GM19099 (cell line): Measurements from ENCODE around the gene LMOD3.

ENCODE experiments used
- POLR2A ChIP-seq: IDR thresholded peaks from 3 replicates; pipeline ENCODE4 v1.6.1; 2011; ENCODE audit warnings: low read depth; ENCODE audit not compliant: insufficient read length; ENCODE audit errors: extremely low read depth

The LMOD3 gene

DNA sequence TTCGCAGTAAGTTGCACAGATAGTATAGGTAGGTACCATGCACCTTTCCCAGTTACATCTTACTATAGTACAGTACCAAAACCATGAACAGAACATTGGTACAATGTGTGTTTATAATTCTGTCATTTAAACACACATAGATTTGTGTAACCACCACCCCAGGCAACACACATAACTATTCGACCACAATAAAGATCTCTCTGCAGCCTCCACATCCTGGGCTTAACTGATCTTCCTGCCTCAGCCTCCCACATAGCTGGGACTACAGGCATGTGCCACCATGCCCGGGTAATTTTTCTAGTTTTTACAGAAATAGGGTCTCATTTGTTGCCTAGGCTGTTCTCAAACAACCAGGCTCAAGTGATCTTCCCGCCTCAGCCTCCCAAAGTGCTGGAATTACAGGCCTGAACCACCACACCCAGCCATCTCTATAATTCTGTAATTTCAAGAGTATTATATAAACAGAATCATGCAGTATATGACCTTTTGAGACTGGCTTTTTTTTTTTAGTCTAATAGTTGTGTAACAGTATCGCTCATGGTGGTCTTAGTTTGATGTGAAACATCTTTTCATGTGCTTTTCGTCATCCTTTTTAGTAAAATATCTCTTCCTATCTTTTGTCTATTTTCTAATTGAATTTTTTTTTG, 57.0 kb downstream of the LMOD3 start:
- TF ChIP-seq POLR2A = no peak

DNA sequence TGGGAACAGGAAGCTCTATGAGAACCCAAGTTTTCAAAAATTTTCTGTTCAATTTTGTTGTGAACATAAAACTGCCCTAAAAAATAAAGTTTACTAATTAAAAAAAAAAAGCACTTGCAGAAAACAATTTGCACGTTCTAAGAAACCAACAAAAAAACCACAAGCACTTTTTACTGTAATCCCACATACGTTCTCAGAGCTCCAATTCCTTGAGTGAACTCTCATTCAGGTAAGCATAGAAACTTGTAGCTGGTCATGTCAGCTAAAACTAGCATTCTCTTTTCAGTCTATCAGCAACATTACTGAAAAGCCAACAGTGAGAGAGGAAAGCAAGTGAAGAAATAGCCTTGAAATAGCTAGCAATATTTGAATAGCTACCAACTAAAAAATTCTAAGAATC, 58.8 kb downstream of the LMOD3 start:
- no peak for TF ChIP-seq POLR2A

DNA sequence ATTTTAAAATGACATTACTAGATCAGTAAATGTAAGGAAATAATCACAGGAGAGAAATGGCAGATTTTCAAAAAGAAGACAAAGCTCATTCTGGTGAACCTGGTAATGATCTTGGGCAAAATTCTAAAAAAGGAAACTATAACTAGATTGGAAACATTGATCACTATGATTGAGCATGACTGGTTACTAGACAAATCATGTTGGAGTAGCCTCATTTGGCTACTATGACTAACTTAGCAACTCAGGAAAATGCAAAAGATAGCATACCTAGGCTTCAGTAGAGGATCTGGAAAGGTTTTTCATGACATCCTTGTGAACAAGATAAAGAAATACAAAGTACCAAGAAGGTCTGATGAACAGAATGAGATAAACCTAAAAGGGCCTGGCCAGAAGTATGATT, 62.7 kb downstream of the LMOD3 start:
- TF ChIP-seq POLR2A = no peak

DNA sequence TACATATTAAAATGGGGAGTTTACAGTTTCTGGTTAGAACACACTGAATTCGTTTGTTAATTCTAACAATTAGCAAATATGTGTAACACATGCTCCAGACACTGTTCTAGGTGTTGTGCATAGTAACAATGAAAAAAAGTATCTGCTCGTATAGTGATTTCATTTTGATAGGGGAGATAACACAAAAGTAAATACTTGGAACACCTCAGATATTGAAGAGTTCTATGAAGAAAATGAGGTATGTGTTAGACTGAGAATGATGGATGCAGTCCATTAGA, 63.5 kb downstream of the LMOD3 start:
- no peak for TF ChIP-seq POLR2A

DNA sequence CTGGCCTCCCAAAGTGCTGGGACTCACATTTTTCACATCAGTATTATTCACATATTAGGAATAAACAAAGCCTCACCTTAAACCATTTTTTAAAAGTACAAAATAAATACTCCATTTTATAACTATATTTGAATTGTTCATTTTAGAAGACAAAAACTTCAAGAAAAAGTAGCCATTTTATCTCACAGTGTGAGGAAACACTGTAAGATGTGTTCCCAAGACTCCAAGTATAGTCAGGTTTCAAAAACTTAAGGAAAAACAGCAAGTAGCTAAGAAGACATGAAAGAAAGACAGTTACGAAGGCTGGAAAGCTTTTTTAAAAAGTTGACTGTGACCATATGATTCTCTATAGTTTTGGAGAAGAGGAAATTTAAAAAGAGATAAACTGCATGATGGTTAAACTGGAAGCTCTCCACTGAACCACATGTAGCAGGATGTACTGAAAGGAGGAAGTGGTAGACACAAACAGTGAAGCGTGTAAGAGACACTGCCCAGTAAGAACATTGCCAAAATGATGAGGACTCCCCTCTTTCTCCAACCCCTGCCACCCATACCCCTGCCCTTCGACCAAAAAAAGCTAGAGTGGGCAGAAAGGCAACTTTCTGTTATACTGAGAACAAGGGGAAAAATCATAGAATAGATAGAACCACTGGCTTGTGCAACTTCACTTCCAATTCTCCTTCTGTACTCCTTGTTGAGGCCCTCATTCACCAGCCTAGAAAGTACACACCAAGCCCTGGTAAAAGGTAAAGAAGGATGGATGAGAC, 64.0 kb downstream of the LMOD3 start:
- no peak for TF ChIP-seq POLR2A
